Adipocyte (in vitro differentiated cells): ENCODE data around the gene CAMKK2.
A peak's percentile ranks its signal among the peaks of the same experiment; 100 is the strongest.
"Not testable (repeated sequence)": the region's sequence is repeated elsewhere in the genome, so short reads cannot be mapped to it uniquely, and the experiment has no call there.

Experiments
- DNase-seq: peaks from one replicate; pipeline ENCODE4 v3.0.0-alpha.2; 2015; ENCODE audit warnings: low read depth
- H3K27me3 ChIP-seq: replicated peaks from 2 replicates; pipeline ENCODE4 v1.7.0; 2013; ENCODE audit warnings: mild to moderate bottlenecking, low read length, moderate library complexity; ENCODE audit not compliant: control insufficient read depth, insufficient read depth
- H3K36me3 ChIP-seq: 2 replicates; pipeline ENCODE4 v1.7.0; 2013; ENCODE audit warnings: low read length, mild to moderate bottlenecking, moderate library complexity; ENCODE audit not compliant: control insufficient read depth, insufficient read depth, severe bottlenecking
- H3K4me1 ChIP-seq: 2 replicates; pipeline ENCODE4 v1.7.0; 2013; ENCODE audit warnings: mild to moderate bottlenecking, low read length, moderate library complexity; ENCODE audit not compliant: control insufficient read depth, insufficient read depth
- H3K4me3 ChIP-seq: 2 replicates; pipeline ENCODE4 v1.7.0; 2013; ENCODE audit warnings: mild to moderate bottlenecking, low read length, moderate library complexity
- H3K9ac ChIP-seq: 2 replicates; pipeline ENCODE4 v1.7.0; 2013; ENCODE audit warnings: mild to moderate bottlenecking, low read length, moderate library complexity
- H3K9me3 ChIP-seq: 2 replicates; pipeline ENCODE4 v1.7.0; 2013; ENCODE audit warnings: mild to moderate bottlenecking, low read length, moderate library complexity; ENCODE audit not compliant: control insufficient read depth

The CAMKK2 gene

DNA sequence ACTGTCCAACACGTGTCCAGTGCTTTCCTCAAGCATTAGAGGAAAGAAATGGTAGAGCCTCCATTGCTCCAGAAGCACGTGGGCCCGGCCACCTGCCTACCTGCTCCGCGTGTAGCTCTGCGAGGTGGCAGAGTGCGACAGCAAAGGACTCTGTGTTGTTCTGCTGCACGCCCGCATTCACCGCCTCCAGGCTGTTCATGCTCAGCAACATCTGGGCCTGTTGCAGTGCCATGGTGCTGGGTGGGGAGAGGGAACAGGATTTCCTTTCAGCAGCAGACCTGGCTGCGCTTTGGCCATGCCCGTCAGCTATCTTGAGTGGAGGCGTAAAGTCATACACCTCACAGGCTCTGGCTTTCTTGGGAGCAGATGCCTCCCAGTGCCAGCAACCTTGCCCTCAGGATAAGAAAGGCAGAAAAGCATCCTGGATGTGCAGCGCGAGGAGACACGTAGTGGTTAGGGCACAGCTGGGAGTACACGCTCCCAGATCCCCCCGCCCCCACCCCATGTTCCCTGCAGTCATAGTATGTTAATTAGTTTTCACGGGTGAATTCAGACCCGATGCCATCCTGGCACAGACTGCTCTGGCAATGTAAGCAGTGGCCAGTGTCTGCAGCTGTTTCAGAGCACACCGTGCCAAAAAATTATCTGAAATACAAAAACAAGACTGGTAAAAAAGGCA, 30.6 kb upstream of the CAMKK2 start:
- Histone ChIP-seq H3K9ac (no peak overlapping the region), H3K27me3 (no peaks in the 10 kb centered on the region), H3K36me3 (peaks cover 83% of the 10 kb centered on the region), H3K4me3 (no peak overlapping the region), H3K9me3 (no peaks in the 10 kb centered on the region), H3K4me1 (peaks cover 4% of the 10 kb centered on the region)
- no peak for DNase-seq

GRCh38 chr12:121325922-121326396, 29.4 kb upstream of the CAMKK2 start:
- Histone ChIP-seq H3K36me3 (peaks cover 71% of the 10 kb centered on the region), H3K4me3 (no peak overlapping the region), H3K9ac (no peak overlapping the region), H3K9me3 (no peaks in the 10 kb centered on the region), H3K4me1 (peaks cover 4% of the 10 kb centered on the region), H3K27me3 (no peaks in the 10 kb centered on the region)
- DNase-seq = peak; percentile 14

DNA sequence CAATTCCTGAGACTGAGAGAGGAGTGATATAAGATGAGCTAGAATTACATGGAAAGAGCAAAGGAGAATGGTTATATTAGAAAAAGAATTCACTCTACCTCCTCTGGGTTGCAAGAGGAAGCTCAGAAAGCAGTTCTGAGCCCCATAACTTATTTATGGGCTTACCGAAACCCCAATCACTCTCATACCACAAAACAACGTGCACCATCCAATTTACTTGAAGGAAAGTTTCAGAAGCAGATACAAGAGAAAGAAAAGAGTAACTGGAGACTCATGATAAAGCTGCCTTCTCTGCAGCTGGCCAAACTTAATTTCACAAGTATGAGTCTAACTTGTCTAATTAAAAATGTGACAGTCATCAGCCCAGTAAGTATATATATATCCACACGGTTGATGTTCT, 27.4 kb upstream of the CAMKK2 start:
- H3K4me3 ChIP-seq = no peak overlapping the region
- H3K36me3 ChIP-seq = peaks cover 68% of the 10 kb centered on the region
- DNase-seq = no peak

DNA sequence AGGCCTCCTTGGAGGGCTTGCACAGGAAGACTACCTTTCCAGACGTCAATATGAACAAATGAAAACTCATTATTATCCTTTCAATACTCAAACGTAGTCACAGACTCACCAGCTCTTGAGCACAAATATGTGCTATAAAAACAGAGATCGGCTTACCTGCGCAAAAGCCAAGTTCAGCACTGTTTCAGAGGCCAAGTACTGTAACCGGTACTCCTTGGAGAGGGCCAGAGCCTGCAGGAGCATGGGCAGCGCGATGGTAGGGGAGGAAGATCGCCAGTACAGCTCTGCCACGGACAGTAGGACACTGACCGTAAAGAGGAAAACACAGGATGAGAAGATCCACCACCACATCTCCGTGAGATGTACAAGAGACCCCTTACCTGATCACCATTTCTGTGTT, 21.6 kb upstream of the CAMKK2 start:
- Histone ChIP-seq H3K9ac (no peak overlapping the region), H3K4me1 (peaks cover 3% of the 10 kb centered on the region), H3K36me3 (peaks cover 49% of the 10 kb centered on the region), H3K9me3 (no peaks in the 10 kb centered on the region), H3K27me3 (no peaks in the 10 kb centered on the region), H3K4me3 (no peak overlapping the region)
- no peak for DNase-seq

More for the DNA sequence above, 27.4 kb upstream of the CAMKK2 start:
- Histone ChIP-seq H3K27me3 (no peaks in the 10 kb centered on the region), H3K9me3 (no peaks in the 10 kb centered on the region), H3K4me1 (peaks cover 4% of the 10 kb centered on the region), H3K9ac (no peak overlapping the region)

DNA sequence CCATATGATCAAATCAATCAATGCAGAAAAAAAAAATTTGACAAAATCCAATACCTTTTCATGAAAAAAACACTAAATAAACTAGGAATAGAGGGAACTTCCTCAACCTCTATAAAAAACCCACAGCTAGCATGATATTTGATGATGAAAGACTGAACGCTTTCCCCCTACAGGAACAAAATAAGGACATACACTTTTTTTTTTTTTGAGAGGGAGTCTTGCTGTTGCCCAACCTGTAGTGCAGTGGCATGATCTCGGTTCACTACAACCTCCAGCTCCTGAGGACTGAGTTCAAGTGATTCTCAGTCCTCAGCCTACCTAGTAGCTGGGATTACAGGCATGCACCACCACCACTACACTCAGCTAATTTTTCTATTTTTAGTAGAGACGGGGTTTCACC, 17.9 kb upstream of the CAMKK2 start:
- no peaks in the 10 kb centered on the region for H3K9me3 ChIP-seq
- H3K4me1 ChIP-seq = peaks cover 3% of the 10 kb centered on the region
- no peak for DNase-seq
- no peaks in the 10 kb centered on the region for H3K27me3 ChIP-seq
- no peak overlapping the region for H3K4me3 ChIP-seq
- peaks cover 59% of the 10 kb centered on the region for H3K36me3 ChIP-seq
- no peak overlapping the region for H3K9ac ChIP-seq

- not testable (repeated sequence) for H3K4me3 ChIP-seq, H3K4me1 ChIP-seq, H3K27me3 ChIP-seq, H3K9me3 ChIP-seq, H3K9ac ChIP-seq, DNase-seq
- peaks cover 47% of the 10 kb centered on the region for H3K36me3 ChIP-seq
Observed at GRCh38 chr12:121310231-121310630, 13.7 kb upstream of the CAMKK2 start.

DNA sequence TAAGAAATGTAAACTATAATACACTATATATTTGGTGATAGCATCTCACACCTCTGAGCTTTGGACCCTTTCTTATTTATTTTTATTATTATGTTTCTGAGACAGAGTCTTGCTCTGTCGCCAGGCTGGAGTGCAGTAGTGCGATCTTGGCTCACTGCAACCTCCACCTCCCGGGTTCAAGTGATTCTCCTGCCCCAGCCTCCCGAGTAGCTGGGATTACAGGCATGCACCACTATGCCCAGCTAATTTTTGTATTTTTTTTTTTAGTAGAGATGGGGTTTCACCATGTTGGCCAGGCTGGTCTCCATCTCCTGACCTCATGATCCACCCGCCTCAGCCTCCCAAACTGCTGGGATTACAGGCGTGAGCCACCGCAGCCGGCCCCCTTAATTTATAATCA, 10.9 kb upstream of the CAMKK2 start:
- not testable (repeated sequence) for H3K27me3 ChIP-seq, DNase-seq, H3K4me1 ChIP-seq, H3K9ac ChIP-seq, H3K4me3 ChIP-seq, H3K9me3 ChIP-seq
- H3K36me3 ChIP-seq = peaks cover 38% of the 10 kb centered on the region

- Histone ChIP-seq H3K27me3 (no peaks in the 10 kb centered on the region), H3K36me3 (peaks cover 14% of the 10 kb centered on the region), H3K9me3 (no peaks in the 10 kb centered on the region), H3K9ac (no peak overlapping the region), H3K4me1 (no peaks in the 10 kb centered on the region), H3K4me3 (no peak overlapping the region)
- DNase-seq = no peak
Observed at GRCh38 chr12:121304306-121304705, 7.8 kb upstream of the CAMKK2 start.

GRCh38 chr12:121301876-121302275, 5.4 kb upstream of the CAMKK2 start:
- Histone ChIP-seq H3K9me3 (no peaks in the 10 kb centered on the region), H3K4me3 (no peak overlapping the region), H3K9ac (no peak overlapping the region), H3K36me3 (no peaks in the 10 kb centered on the region), H3K4me1 (peaks cover 8% of the 10 kb centered on the region), H3K27me3 (no peaks in the 10 kb centered on the region)
- peak; percentile 14 for DNase-seq

- Histone ChIP-seq H3K4me3 (no peak overlapping the region), H3K4me1 (peaks cover 12% of the 10 kb centered on the region)
- DNase-seq = no peak
Observed at GRCh38 chr12:121300083-121300819, 3.7 kb upstream of the CAMKK2 start.

GRCh38 chr12:121299662-121300061, 3.2 kb upstream of the CAMKK2 start:
- H3K9ac ChIP-seq = no peak overlapping the region
- no peaks in the 10 kb centered on the region for H3K36me3 ChIP-seq
- no peaks in the 10 kb centered on the region for H3K9me3 ChIP-seq
- H3K27me3 ChIP-seq = no peaks in the 10 kb centered on the region
- H3K4me1 ChIP-seq = peaks cover 14% of the 10 kb centered on the region
- DNase-seq = no peak
- H3K4me3 ChIP-seq = no peak overlapping the region

More at GRCh38 chr12:121300083-121300819, 3.7 kb upstream of the CAMKK2 start:
- no peaks in the 10 kb centered on the region for H3K27me3 ChIP-seq
- no peak overlapping the region for H3K9ac ChIP-seq
- H3K9me3 ChIP-seq = no peaks in the 10 kb centered on the region
- no peaks in the 10 kb centered on the region for H3K36me3 ChIP-seq
